Body of pancreas (tissue), 4 donors: ENCODE data around the gene AHI1. TPM values are rescaled to one million over a fixed set of nuclear protein-coding genes. Genes with fewer than 3 reads are reported as not detected.

ENCODE experiments used
- ATAC-seq: fragments of 150-250 bp; one replicate; pipeline ENCODE4 v1.9.1; 2016
- DNase-seq, 4 donors: peaks; one replicate each; pipeline ENCODE4 v3.0.0-alpha.2; 2019
- H3K27ac ChIP-seq, 4 donors: fragments of 200-600 bp; sonication (generic); 1 replicate in 3 of 4; 2 replicates in 1 of 4; pipeline versions ENCODE4 v1.5.1 to v1.6.1; 2016 to 2019; ENCODE audit warnings: mild to moderate bottlenecking in 1 of 4, mixed read lengths in 1 of 4, moderate library complexity in 1 of 4
- H3K27me3 ChIP-seq, 2 donors: fragments of 200-600 bp; sonication (generic); one replicate each; pipeline ENCODE4 v1.6.0; 2016; ENCODE audit warnings: mild to moderate bottlenecking in 1 of 2
- H3K36me3 ChIP-seq, 2 donors: fragments of 200-600 bp; sonication (generic); replicated peaks in 1 of 2; 2 replicates each; pipeline ENCODE4 v1.5.1; 2016; ENCODE audit warnings: low read depth in 2 of 2; ENCODE audit not compliant: insufficient read depth in 1 of 2
- H3K4me1 ChIP-seq: fragments of 200-600 bp; sonication (generic); one replicate; pipeline ENCODE4 v1.6.0; 2016
- H3K4me3 ChIP-seq, 2 donors: fragments of 200-600 bp; sonication (generic); 1 replicate in 1 of 2; 2 replicates in 1 of 2; pipeline ENCODE4 v1.5.1; 2016 to 2019
- H3K9me3 ChIP-seq, 3 donors: fragments of 200-600 bp; sonication (generic); 1 replicate in 2 of 3; 2 replicates in 1 of 3; pipeline ENCODE4 v1.5.1; 2016
- POLR2A ChIP-seq, 3 donors: fragments of 450-650 bp; IDR thresholded peaks; one replicate each; pipeline ENCODE4 v1.6.1; 2016; ENCODE audit warnings: antibody characterized with exemption in 3 of 3, mild to moderate bottlenecking in 2 of 3
- WGBS, 2 donors: methylation state at CpG; one replicate each; pipeline ENCODE4 v1.1.5; 2017; 5-methylcytosine and 5-hydroxymethylcytosine counted together
- intact Hi-C: fragments of 100-400 bp; cut with DNase I; formaldehyde crosslinking; loops from one replicate; pipeline ENCODE4 v1.15.1; 2023
- total RNA-seq, 2 donors: library from RNA; depleted of rRNA; stranded (reverse); fragments of >200 nt; gene quantifications; one replicate each; pipeline ENCODE4 v1.1.0, GENCODE V29; 2016
- TF ChIP-seq, protein P1 (sequence below), 7 experiments: fragments of 450-650 bp in 4 of 7; fragments of 200-600 bp in 3 of 7; sonication (generic) in 3 of 7; IDR thresholded peaks; one replicate each; pipeline ENCODE4 v1.5.1; 2016 to 2019; ENCODE audit warnings: antibody characterized with exemption in 7 of 7

The AHI1 gene
- total RNA-seq, 2 donors from 2014 or later = 20.2 to 107 TPM

DNA sequence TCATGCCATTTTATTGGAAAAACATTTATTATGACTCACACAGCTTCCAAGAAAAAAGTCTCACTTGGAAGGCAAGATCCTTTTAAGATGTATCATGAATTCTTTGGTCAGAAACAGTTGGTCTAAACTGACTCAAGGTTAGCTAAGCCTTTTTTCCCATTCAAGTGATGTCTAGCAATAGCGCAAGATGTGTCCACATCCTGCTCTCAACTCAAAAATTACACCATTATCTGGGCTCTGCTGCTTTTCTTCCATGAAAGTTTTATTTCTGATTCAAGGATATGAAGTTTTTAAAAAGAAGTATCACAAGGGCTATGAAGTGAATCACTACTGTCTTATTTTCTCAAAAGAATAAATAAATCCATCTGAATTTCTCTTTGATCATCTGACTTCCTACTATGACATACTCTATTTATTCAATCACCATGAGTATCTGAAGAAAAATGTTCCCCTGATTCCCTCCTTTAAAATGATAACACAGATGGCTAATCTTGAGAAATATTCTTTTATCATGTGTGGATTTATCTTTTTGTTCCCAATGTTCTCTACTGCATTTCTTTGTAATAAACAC lies 139.2 kb downstream of the AHI1 start:
- no peak for ATAC-seq
- Histone ChIP-seq H3K9me3 (no peaks in the 10 kb centered on the region), H3K27ac (no peak overlapping the region), H3K27me3 (no peaks in the 10 kb centered on the region), H3K4me1 (no peaks in the 10 kb centered on the region), H3K4me3 (no peak overlapping the region), H3K36me3 (no peaks in the 10 kb centered on the region)
- WGBS, 2 donors = 97 to 100% methylated on average over 1 of the region's 1 CpG
- no peak for TF ChIP-seq POLR2A (IDR thresholded peaks at IDR 0.05)
- TF ChIP-seq, protein P1, sequence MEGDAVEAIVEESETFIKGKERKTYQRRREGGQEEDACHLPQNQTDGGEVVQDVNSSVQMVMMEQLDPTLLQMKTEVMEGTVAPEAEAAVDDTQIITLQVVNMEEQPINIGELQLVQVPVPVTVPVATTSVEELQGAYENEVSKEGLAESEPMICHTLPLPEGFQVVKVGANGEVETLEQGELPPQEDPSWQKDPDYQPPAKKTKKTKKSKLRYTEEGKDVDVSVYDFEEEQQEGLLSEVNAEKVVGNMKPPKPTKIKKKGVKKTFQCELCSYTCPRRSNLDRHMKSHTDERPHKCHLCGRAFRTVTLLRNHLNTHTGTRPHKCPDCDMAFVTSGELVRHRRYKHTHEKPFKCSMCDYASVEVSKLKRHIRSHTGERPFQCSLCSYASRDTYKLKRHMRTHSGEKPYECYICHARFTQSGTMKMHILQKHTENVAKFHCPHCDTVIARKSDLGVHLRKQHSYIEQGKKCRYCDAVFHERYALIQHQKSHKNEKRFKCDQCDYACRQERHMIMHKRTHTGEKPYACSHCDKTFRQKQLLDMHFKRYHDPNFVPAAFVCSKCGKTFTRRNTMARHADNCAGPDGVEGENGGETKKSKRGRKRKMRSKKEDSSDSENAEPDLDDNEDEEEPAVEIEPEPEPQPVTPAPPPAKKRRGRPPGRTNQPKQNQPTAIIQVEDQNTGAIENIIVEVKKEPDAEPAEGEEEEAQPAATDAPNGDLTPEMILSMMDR (IDR thresholded peaks at IDR 0.05) = no peak
- intact Hi-C loops = no loop called here
- DNase-seq = no peak

DNA sequence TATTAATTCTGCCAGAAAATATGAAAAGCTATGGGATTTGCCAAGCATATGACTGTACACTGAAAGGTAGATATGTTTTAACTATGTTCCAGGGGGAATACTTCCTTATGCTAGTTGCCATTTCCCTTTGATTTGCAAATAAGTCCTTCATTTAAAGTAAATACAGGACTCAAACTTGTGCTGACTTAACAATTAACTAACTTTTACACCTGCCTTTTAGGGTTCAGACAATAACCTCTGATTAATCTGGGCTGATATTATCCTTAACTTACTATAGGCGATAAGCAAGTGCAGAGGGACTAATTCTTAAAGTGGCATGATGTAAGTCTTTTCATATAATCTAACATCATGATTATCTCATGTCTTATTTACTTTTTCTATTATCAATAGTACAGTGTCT lies 143.1 kb downstream of the AHI1 start:
- no peak for TF ChIP-seq POLR2A (IDR thresholded peaks at IDR 0.05)
- TF ChIP-seq, protein P1 (IDR thresholded peaks at IDR 0.05) = no peak
- H3K4me3 ChIP-seq = no peak overlapping the region
- no peak for ATAC-seq
- H3K27ac ChIP-seq = no peak overlapping the region
- H3K36me3 ChIP-seq = no peaks in the 10 kb centered on the region
- intact Hi-C loops = no loop called here
- H3K4me1 ChIP-seq = no peaks in the 10 kb centered on the region
- H3K9me3 ChIP-seq = no peaks in the 10 kb centered on the region
- DNase-seq = no peak
- H3K27me3 ChIP-seq = no peaks in the 10 kb centered on the region
- WGBS, 2 donors = 67 to 69% methylated on average over 1 of the region's 1 CpG

- no peaks in the 10 kb centered on the region for H3K36me3 ChIP-seq
- no peaks in the 10 kb centered on the region for H3K4me1 ChIP-seq
- no peak overlapping the region for H3K4me3 ChIP-seq
- no peaks in the 10 kb centered on the region for H3K9me3 ChIP-seq
- WGBS, 2 donors = 97 to 99% methylated on average over 2 of the region's 2 CpGs
- no peak overlapping the region for H3K27ac ChIP-seq
- TF ChIP-seq, protein P1 (IDR thresholded peaks at IDR 0.05) = no peak
- no peak for TF ChIP-seq POLR2A (IDR thresholded peaks at IDR 0.05)
- H3K27me3 ChIP-seq = no peaks in the 10 kb centered on the region
- no peak for ATAC-seq
- intact Hi-C loops = no loop called here
- no peak for DNase-seq
Observed at GRCh38 chr6:135353113-135353512, 144.4 kb downstream of the AHI1 start.

DNA sequence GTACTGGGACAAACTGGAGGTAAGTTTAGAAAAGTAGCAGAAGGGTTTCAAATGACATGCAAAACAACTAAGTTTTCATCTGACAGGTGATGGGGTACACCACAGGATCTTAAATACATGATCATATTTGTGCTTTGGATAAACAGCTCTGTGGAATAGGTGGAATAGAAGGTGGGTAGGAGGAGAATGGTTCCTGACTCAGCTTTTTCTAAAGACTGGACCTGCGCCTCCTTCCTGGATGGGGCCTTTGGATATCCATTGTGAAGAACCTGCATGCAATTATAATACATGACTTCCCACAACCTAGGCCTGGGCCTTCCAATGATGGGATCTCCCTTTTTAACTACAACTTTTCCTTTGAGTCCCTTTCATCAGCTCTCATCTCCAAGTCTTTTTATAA lies 145.9 kb downstream of the AHI1 start:
- H3K36me3 ChIP-seq = no peaks in the 10 kb centered on the region
- no peak overlapping the region for H3K27ac ChIP-seq
- no peaks in the 10 kb centered on the region for H3K27me3 ChIP-seq
- WGBS, 2 donors = 94 to 100% methylated on average over 1 of the region's 1 CpG
- no peaks in the 10 kb centered on the region for H3K4me1 ChIP-seq
- TF ChIP-seq, protein P1 (IDR thresholded peaks at IDR 0.05) = no peak
- no peak for TF ChIP-seq POLR2A (IDR thresholded peaks at IDR 0.05)
- intact Hi-C loops = no loop called here
- DNase-seq = no peak
- no peaks in the 10 kb centered on the region for H3K9me3 ChIP-seq
- no peak overlapping the region for H3K4me3 ChIP-seq
- ATAC-seq = no peak

- TF ChIP-seq, protein P1 (IDR thresholded peaks at IDR 0.05) = no peak
- TF ChIP-seq POLR2A (IDR thresholded peaks at IDR 0.05) = no peak
- intact Hi-C loops = no loop called here
- 90 to 92% methylated on average over 4 of the region's 4 CpGs for WGBS, 2 donors
Observed at GRCh38 chr6:135347887-135348286, 149.7 kb downstream of the AHI1 start.

More at GRCh38 chr6:135347887-135348286, 149.7 kb downstream of the AHI1 start:
- ATAC-seq (no peak), DNase-seq (no peak)
- Histone ChIP-seq H3K4me3 (no peak overlapping the region), H3K27me3 (no peaks in the 10 kb centered on the region), H3K36me3 (no peaks in the 10 kb centered on the region), H3K4me1 (no peaks in the 10 kb centered on the region), H3K9me3 (no peaks in the 10 kb centered on the region), H3K27ac (no peak overlapping the region)
